Activated T-cell treated with anti-CD3 and anti-CD28 coated beads for 48 hours (primary cell): ENCODE measurements around the gene ADORA2B.
"Not testable (repeated sequence)": the region's sequence is repeated elsewhere in the genome, so short reads cannot be mapped to it uniquely, and the experiment has no call there.

Source experiments
- DNase-seq: peaks from one replicate; pipeline ENCODE4 v3.0.0-alpha.2; 2020; ENCODE audit warnings: low read depth

Gene ADORA2B

GRCh38 chr17:15944759-15945526, at the start of gene ADORA2B:
Gene ADORA2B (plus strand): TSS chr17:15945130. CDS start chr17:15945249, 119 bp downstream.
- peak; percentile 54 for DNase-seq

GRCh38 chr17:15896277-15896676, 48.7 kb upstream of the ADORA2B start:
- no peak for DNase-seq

GRCh38 chr17:15896834-15897233, 48.1 kb upstream of the ADORA2B start:
- DNase-seq: no peak

GRCh38 chr17:15899596-15899995, 45.3 kb upstream of the ADORA2B start:
- not testable (repeated sequence) for DNase-seq

GRCh38 chr17:15900871-15901270, 44.1 kb upstream of the ADORA2B start:
- DNase-seq: no peak

- not testable (repeated sequence) for DNase-seq
These were observed 39.7 kb upstream of the ADORA2B start for GRCh38 chr17:15905236-15905635.

GRCh38 chr17:15907290-15907689, 37.6 kb upstream of the ADORA2B start:
- DNase-seq: no peak

GRCh38 chr17:15908378-15908777, 36.6 kb upstream of the ADORA2B start:
- DNase-seq: no peak

- DNase-seq: no peak
These were observed 35.4 kb upstream of the ADORA2B start for GRCh38 chr17:15909481-15909991.

- no peak for DNase-seq
These were observed 34.1 kb upstream of the ADORA2B start for GRCh38 chr17:15910791-15911190.

- DNase-seq: not testable (repeated sequence)
These were observed 33.2 kb upstream of the ADORA2B start for GRCh38 chr17:15911701-15912100.

- no peak for DNase-seq
These were observed 32.4 kb upstream of the ADORA2B start for GRCh38 chr17:15912416-15912955.

- DNase-seq: no peak
These were observed 31.1 kb upstream of the ADORA2B start for GRCh38 chr17:15913826-15914225.

GRCh38 chr17:15914400-15915170, 30.3 kb upstream of the ADORA2B start:
- no peak for DNase-seq

GRCh38 chr17:15915961-15916360, 29.0 kb upstream of the ADORA2B start:
- DNase-seq: no peak

GRCh38 chr17:15917021-15917437, 27.9 kb upstream of the ADORA2B start:
- DNase-seq: no peak

GRCh38 chr17:15917438-15918027, 27.4 kb upstream of the ADORA2B start:
- DNase-seq: no peak

GRCh38 chr17:15918261-15918660, 26.7 kb upstream of the ADORA2B start:
- DNase-seq: no peak

- no peak for DNase-seq
These were observed 26.2 kb upstream of the ADORA2B start for GRCh38 chr17:15918661-15919259.

GRCh38 chr17:15919466-15919865, 25.5 kb upstream of the ADORA2B start:
- DNase-seq: no peak

- no peak for DNase-seq
These were observed 24.1 kb upstream of the ADORA2B start for GRCh38 chr17:15920758-15921239.

GRCh38 chr17:15921640-15922039, 23.3 kb upstream of the ADORA2B start:
- DNase-seq: no peak
